NCI-H748 (cell line): ENCODE data around the gene TAP2.
"Not testable (repeated sequence)": the region's sequence is repeated elsewhere in the genome, so short reads cannot be mapped to it uniquely, and the experiment has no call there.

ENCODE experiments used
- DNase-seq: peaks from one replicate; lab custom pipeline; 2025; ENCODE audit not compliant: unreplicated experiment; lab: John Stamatoyannopoulos, UW

The TAP2 gene

DNA sequence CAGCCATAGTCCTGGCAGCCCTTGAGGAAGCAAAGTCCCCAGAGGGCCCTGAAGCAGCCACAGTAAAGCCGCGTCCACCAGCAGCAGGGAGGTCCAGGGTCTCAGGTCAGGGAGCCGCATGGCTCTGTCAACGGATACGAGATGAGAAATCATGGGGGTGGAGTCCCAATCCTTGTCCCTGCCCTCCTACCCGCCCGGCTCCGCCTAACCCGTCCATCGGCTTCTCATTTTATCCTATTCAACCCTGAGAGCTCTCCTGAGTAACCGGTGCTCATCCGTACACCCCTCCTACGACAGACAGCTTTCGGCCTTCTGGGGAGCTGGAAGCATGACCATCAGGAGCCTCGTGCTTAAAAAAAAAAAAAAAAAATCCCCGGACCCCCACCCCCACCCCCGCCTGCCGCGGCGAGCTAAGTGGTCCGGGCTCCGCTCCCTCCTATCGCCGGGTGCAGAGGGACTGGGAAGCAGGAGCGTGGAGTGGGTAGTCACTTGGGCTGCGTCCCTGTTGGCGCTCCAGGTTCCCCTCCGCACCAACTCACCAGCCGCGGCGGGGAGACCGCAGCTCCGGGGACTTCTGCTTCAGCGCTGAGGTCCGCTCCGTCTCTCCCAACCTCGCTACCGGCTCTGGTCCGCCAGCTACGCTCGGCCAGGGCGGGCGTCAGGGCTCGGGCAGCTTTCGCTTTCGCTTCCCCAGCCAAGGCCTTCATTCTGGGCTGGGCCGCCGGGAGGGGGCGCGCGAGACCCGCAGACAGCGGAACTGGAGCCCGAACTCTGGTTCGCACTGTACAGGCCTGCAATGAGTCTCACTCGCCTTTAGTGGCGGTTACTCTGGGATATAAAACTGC is at the start of gene TAP2:
Gene TAP2 (minus strand): TSS at position 626 of the 845 bp plus-strand sequence. CDS start 506 bp downstream, at position 120.
- DNase-seq = peak; percentile 92

DNA sequence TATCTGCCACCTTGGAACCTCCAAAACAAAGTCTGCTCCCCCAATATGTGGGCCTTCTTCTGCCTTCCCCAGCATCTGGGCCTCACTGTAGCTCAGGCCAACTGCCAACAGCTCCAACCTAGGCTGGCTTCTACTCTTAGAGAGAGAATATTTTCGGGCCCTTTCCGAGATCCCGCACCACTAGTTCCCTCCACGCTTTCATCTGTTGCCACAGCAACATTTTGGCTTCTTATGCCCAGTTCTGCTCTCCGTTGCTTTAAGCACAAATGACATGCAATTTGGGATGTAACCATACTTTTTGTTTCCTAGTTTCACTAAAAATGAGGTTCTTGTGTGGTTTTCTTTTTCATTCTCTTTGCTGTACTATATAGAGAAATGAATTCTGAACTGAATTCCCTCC is 49.1 kb upstream of the TAP2 start:
- no peak for DNase-seq

DNA sequence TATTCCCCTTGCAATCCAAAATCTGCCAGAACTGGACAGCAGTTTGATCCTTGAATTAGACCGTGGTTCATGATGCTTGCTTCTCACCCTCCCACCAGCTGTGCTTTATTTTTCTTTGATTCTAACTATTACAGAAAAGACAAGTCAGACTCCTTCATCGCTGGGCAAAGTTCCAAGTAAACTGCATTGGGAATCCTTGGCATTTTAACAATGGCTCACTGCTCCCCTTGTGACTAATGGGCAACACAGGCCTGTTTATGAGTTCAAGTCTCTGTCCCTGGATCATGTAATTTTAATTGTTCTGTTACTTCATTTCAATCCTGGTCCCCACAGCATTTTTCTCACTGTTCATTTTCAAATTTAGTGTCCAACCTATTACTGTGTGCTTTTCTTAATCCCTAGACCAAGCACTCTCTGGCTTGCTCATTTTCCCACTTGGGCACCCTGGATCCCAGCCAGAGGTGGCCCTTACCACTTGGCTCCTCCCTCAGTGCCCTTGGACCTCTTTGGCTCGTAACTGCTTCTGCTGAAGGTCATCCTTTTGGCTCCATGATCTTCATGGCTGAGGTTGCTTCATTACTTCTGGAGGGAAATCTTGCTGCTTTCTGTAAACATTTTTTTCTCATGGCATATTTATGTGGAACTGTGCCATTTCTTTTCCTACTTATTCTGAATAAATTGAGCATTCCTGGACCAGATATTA is 48.3 kb upstream of the TAP2 start:
- DNase-seq = no peak

DNA sequence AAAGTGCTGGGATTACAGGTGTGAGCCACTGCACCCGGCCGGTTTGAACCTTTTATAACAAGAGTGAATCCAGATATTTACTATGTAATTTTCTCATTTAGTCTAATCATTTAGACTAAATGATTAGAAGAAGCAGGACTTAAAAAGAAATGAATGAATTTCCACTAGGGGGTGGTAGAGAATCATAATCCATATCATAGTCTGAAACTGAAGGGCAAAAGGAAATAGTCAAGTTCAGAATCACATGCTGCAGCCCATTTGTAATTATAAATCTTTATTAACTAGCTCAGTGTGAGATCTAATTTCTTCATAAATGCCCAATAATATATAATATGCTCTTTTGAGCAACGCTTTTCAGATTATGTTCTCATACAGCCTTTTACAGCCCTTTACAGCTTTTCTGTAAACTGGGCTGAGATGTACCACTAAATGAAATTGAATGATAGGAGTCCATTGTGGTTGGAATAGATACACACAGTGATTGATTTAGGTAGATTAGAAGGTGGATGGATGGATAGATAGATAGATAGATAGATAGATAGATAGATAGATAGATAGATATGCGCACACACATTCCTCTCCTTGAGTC is 47.3 kb upstream of the TAP2 start:
- DNase-seq = peak; percentile 77

DNA sequence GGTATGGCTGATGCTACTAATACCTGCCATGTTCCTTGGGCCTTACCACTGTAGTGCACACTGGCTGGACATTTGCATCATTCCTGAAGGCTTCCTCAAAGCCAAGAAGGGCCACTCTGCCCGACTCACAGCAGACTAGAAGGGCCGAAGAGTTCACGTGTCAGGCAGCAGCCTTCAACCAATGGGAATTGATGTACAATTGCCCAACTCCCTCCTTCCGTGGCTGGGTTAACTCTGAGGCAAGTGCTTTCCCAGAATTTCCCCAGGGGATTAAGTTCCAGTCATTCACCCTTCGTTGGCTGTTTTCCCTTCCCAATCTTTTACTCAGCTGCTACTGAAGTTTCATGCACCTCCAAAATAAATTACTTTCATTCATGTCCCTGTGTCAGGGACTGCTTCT is 45.2 kb upstream of the TAP2 start:
- no peak for DNase-seq

DNA sequence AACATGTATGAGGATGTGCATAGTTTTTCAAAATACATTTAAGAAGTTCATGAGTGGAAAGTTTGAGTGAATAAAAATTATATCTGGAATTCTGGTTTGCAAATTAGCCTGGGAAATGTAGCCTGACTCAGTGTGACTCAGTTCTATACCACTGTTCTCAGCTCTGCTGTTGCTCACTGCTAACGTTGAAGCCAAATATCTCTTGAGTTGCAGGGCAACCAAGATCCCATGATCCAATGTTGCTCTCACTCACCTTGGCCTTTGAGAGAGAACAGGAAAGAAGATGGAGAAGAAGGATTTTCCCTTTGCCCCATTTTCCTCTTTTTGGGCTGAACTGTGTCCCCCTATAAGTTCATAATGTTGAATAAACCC is 44.3 kb upstream of the TAP2 start:
- no peak for DNase-seq

DNA sequence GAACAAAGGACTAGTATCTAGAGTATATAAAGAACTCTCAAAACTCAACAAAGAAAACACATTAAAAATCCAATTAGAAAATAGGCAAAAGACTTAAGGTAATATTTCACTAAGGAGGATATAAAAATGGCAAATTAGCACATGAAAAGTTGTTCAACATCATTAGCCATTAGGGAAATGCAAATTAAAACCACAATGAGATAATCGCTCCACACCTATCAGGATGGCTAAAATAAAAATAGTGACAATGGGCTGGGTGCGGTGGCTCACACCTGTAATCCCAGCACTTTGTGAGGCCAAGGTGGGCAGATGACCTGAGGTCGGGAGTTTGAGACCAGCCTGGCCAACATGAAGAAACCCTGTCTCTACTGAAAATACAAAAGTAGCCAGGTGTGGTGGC is 42.4 kb upstream of the TAP2 start:
- DNase-seq = not testable (repeated sequence)

DNA sequence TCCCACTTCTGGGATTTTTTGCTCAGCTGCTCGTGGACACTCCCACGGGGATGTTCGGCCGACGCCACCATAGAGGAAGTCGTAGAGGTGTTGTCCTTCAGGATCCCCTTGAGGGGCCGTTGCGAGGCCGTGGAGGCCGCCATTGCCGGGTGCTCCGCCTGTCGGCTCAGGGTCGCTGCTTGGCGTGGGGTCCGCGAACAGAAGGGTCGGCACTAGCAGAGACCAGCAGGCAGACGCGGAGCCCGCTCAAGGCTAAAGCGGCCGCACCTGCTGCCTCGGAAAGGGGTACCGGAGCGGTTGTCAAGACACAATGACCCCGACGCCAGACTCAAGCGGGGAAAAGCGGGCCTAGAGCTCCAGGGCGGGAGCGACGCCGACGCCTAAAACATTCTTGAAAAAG is 41.2 kb upstream of the TAP2 start:
- no peak for DNase-seq

DNA sequence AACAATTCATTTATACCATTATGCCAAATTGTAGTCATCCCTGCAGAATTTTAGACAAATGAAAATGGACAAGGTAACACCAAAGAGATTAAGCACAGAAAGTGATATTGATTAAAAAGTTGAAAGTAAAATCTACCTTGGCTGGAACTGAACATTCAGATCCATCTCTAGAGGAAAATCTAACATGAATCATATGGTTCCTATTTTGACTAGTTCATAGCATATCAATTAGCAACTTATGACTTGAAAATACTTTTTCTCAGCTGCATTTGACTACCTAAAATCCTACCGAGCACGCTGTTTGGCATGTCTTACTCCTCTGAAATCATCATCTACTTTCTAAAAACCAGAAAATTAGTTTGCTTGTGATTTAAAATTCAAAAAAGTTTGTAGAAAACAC is 38.1 kb upstream of the TAP2 start:
- DNase-seq = no peak

DNA sequence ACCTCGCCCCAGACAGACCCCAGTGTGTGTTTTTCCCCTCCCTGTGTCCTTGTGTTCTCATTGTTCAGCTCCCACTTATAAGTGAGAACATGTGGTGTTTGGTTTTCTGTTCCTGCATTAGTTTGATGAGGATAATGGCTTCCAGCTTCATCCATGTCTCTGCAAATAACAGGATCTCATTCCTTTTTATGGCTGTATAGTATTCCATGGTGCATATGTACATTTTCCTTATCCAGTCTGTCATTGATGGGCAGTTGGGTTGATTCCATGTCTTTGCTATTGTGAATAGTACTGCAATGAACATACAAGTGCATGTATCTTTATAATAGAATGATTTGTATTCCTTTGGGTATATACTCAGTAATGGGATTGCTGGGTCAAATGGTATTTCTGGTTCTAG is 35.4 kb upstream of the TAP2 start:
- not testable (repeated sequence) for DNase-seq

DNA sequence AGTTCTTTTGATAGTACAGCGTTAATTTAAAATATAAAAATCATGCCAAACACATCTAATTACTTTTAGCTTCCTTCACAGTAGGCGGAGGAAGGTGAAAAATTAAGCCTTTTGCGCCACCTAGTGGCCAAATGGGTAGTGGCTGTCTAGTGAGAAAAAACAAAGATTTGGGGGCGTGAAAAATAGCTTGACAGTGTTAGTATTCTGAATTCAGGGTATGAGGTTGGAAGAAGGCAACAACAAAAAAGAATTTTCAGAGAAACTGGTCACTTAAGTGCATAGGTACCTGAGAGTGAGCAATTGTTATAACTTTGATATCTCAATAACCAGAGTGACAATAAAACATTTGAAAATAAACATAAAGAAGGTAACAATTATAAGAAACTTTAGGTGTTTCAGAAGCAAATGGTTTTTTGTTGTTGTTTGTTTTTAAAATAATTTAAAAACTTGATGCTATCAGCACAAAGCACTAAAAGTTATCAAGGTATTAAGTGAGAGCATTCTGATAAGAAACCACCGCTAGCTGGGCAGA is 29.8 kb upstream of the TAP2 start:
- DNase-seq = peak; percentile 79

DNA sequence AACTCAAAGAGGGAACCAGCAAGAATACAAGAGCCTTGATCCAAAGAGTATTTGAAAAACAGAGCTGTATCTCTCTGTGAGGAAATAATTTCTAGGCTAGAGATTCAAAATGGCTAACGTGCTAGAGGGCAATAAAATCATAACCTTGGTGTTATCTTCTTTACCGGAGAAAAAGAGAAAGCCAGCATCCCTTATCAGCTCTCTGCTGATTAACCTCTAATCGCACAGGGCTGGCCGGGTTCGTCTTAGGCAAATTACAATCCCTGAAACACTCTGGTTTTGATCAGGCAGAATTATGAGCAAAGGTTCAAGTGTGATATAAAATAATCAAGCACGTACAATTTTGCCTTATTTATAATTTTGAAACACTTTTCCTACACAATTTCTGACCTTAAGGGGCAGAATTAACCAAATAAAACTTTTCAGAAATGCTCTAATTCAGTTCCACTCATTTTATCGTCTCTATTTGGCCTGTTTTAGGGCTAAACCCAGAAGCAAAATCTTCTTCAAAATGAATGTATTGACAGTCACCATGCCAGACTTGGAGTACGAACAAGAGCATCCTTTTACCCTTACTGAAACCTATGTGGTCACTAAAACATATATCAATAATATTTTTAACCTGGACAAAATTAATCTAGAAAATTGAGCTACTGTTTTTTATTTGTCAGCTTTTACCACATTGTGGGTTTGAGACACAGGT is 29.2 kb upstream of the TAP2 start:
- no peak for DNase-seq

DNA sequence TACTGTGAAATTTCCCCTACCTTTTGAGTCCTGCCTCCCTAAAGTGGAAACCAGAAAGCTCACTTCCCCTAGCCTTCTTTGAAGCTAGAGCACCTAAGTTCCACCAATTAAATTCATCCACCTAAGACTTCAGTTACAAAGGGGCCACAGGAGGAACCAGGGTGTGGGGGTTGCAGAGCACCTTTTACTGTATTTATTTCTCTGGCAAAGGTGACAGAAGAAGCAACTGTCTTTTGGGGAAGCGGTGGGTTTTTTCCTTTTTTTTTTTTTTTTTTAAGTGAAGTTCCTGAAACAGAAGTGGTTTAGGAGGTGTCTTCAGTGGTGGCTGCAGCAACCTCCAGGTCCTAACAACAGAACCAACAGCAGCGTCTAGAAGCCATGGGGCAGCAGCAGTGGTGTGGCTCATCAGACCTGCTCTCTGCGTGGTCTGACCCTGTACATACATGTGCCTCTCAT is 28.5 kb upstream of the TAP2 start:
- no peak for DNase-seq

DNA sequence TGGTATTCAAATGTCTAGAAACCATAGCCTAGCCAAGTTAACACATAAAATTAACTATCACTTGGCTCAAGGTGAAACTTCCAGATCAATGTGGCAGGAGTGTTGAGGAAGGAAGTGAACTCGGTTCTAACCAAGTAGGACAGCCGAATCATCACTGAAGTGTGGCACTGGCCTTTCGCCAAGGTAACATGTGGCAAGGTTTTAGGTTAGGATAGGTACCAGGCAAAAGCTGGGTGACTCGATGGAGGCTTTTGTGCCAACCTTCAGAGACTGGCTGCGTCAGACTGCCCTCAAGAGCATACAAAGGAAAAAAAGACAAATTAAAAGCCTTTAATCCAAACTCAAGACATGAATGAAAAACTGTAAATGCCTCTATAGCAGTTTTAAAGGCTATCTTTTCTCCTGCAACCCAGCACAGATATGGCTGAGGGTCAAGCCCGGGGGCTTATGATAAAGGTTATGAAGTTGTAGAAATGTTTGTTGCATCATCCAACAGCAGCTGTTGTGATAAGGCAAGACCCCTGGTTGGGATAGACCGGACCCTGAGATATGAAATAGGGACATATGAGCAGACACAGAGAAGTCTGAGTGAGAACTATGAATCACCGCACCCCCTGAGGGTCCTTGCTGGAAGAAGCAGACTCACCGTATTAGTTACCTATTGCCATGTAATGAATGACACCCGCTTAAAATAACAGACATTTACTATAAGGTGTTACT is 27.3 kb upstream of the TAP2 start:
- no peak for DNase-seq

DNA sequence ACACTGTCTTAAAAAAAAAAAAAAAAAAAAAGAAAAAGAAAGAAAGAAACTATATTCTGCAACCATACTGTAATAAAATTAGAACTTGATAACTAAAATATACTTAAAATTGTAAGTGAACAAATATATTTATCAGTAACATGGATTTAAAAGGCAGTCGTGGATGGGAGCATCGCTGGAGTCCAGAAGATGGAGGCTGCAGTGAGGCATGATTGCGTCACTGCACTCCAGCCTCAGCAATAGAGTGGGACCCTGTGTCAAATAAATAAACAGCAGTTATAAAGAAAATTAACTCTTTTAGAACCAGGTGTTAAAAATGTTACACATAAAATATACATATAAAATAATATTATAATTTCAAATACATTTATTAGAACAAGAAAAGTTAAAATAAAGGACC is 24.2 kb upstream of the TAP2 start:
- no peak for DNase-seq

DNA sequence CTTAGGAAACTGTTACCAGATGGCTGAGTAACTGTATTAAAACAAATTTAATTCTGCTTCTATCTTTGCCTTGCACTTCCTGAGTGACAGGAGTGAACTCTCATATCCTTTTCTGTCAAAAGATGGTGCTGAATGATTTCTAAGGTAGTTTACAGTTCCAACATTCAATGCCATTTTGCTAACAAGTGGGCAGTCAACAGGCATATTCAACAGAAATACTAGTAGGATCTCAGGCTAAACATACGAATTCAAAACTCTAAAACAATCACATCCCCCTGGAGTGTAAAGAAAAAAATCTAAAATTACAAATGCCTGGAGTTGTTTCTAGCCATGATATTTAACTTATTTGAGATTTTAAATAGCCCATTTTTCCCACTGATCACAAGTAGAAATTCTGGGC is 22.1 kb upstream of the TAP2 start:
- DNase-seq = no peak

DNA sequence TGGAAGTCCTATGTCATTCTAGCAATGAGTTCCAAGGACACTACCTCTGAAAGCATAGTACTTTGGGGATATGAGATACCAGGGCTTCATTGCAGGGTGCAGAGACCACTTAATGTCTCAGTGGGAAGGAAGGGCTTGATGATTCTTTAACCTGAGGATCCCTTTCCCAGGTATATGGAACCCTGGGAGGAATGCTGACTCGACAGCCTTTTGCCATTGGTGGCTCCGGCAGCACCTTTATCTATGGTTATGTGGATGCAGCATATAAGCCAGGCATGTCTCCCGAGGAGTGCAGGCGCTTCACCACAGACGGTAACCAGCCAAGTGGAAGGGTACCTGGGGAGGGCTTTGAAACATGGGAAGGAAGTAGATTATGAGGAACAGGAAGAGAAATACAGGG is 19.7 kb upstream of the TAP2 start:
- no peak for DNase-seq

DNA sequence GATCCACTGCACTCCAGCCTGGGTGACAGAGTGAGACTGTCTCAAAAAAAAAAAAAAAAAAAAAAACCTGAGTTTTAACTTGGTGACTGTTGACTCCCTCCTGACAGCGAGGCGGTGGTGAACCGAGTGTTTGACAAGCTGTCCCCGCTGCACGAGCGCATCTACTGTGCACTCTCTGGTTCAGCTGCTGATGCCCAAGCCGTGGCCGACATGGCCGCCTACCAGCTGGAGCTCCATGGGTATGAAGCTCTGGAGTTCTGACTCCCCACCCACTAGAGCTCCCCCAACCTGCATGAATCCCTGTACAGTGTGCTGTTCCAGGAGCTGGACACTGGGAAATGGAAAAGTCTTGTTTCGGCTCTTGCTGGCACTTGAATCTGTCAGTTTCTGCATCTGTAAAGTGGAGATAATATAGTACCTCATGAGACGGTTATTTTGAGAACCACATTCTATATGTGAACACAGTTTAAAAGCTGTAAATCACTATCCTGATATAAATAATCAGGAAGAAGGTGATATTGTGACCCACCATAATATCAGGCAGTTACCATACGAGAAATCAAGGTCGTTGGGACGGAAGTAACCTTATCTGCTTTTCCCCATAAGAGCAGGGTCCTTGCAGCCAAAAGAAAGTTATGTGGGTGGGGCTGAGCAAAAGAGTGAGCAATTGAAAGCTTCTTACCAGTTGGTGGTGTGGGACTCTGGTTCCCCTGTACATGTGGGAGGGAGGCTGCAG is 18.8 kb upstream of the TAP2 start:
- DNase-seq = no peak

DNA sequence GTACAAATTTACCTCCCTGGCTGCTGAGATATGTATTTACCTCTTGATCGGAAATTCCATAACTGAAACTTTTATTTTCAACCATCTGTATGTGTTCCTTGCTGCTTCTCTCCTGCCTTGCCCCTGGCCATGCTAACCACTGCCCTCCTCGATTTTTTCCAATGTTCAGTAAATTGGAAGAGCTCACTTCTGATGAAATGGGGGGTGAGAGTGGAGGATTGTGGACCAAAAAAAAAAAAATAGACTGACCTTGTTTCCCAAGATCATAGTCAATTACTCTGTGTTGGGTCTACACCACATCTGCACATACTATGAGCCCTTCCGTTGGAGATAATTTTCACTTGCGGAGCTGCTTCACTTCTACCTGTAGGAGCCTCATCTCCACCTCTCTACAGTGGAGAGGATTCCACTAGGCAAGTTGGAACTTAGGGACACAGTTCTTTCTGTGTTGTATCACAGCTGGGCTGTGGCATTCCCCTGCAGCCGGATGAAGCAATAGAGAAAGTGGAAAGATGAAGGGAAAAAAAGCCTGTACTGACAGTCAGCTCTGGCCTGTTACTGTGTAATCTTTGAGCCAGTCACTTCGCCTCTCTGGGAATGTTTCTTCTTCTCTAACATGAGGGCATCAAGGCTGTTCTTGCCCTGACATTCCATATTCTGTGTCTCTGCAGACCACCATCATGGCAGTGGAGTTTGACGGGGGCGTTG is 17.1 kb upstream of the TAP2 start:
- DNase-seq = no peak
